HG03175 (cell line): ENCODE measurements around the gene DUS2.
A peak's percentile ranks its signal among the peaks of the same experiment; 100 is the strongest.
"Not testable (repeated sequence)": the region's sequence is repeated elsewhere in the genome, so short reads cannot be mapped to it uniquely, and the experiment has no call there.

Experiments
- ATAC-seq: cut with Tn5 transposase; IDR thresholded peaks from one replicate; pipeline ENCODE4 v1.9.1; 2021; ENCODE audit warnings: mild to moderate bottlenecking, moderate library complexity; ENCODE audit not compliant: unreplicated experiment

Gene DUS2

DNA sequence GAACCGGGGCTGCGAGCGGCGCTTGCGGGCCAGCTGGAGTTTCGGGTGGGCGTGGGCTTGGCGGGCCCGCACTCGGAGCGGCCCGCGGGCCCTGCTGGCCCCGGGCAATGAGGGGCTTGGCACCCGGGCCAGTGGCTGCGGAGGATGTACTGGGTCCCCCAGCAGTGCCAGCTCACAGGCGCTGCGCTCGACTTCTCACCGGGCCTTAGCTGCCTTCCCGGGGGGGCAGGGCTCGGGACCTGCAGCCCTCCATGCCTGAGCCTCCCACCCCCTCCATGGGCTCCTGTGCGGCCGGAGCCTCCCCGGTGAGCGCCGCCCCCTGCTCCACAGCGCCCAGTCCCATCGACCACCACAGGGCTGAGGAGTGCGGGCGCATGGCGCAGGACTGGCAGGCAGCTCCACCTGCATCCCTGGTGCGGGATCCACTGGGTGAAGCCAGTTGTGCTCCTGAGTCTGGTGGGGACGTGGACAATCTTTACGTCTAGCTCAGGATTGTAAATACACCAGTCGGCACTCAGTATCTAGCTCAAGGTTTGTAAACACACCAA lies 24.8 kb upstream of the DUS2 start:
- ATAC-seq: not testable (repeated sequence)

DNA sequence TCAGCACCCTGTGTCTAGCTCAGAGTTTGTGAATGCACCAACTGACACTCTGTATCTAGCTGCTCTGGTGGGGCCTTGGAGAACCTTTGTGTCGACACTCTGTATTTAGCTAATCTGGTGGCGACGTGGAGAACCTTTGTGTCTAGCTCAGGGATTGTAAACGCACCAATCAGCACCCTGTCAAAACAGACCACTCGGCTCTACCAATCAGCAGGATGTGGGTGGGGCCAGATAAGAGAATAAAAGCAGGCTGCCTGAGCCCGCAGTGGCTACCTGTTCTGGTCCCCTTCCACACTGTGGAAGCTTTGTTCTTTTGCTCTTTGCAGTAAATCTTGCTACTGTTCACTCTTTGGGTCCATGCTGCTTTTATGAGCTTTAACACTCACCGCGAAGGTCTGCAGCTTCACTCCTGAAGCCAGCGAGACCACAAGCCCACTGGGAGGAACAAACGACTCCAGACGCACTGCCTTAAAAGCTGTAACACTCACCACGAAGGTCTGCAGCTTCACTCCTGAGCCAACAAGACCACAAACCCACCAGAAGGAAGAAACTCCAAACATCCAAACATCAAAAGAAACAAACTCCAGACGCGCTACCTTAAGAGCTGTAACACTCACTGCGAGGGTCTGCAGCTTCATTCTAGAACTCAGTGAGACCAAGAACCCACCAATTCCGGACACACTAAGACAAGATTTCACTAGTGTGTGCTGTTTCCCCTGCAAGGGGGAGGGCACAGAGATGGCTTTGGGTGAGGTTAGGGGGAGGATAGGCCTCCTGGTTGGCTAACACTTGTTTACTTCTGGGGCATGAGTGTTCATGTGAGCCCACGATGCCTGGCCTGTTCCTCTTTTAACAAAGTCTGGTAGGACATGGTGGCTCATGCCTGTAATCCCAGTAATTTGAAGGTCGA lies 24.1 kb upstream of the DUS2 start, which contains the start of gene DPEP2:
TSS of gene DPEP2 (minus strand) at position 706 of the 910 bp plus-strand sequence. CDS start 6,272 bp downstream, outside the sequence.
- ATAC-seq: not testable (repeated sequence)

- no peak for ATAC-seq
These were observed 23.1 kb upstream of the DUS2 start for GRCh38 chr16:67999985-68000384.

- ATAC-seq: no peak
These were observed 22.6 kb upstream of the DUS2 start for GRCh38 chr16:68000450-68000849.

DNA sequence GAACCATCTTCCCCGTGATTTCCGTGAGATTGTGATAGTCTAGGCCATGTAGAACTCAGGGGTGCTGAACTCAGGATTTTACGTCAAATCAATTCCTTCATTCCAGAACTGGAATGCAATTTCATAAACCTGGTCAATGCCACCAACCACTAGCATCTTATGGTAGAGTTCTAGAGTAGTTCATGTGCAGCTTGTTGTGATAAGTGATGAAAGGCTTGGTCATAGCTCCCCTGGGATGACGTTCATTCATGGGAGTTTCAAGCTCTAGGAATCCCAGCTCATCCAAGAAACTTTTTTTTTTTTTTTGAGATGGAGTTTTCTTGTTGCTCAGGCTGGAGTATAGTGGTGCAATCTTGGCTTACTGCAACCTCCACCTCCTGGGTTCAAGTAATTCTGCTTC lies 20.1 kb upstream of the DUS2 start:
- no peak for ATAC-seq

- ATAC-seq: no peak
These were observed 17.9 kb upstream of the DUS2 start for GRCh38 chr16:68005211-68005610.

DNA sequence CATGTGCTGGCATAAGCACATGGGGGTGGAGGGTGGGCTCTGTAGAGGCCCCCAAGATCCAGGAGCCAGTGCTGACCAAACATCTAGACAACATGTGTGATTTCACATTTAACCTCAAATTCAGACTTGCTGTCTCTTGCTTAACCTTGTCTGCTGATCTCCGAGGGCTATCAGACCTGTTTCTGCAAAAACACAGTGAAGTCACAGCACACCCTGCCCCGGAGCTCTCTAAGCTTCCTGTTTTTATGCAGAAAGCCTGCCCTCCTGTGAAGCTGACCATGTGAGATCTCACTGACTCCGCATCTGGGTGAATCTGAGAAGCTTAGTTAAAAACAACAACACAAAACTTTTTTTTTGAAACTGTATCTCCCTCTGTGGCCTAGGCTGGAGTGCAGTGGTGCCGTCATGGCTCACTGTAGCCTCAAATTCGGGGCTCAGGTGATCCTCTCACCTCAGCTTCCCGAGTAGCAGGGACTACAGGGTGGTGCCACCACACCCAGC lies 17.2 kb upstream of the DUS2 start:
- ATAC-seq: no peak

GRCh38 chr16:68009157-68009735 lies 13.8 kb upstream of the DUS2 start:
- no peak for ATAC-seq

DNA sequence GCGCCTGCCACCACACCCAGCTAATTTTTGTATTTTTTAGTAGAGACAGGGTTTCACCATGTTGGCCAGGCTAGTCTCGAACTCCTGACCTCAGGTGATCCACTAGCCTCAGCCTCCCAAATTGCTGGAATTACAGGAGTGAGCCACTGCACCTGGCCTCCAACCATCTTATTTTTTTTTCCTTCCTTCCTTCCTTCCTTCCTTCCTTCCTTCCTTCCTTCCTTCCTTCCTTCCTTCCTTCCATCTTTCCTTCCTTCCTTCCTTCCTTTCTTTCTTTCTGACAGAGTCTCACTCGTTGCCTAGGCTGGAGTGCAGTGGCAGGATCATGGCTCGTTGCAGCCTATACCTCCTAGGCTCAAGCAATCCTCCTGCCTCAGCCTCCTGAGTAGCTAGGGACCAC lies 13.2 kb upstream of the DUS2 start:
- ATAC-seq: not testable (repeated sequence)

GRCh38 chr16:68013440-68013839 lies 9.6 kb upstream of the DUS2 start:
- ATAC-seq: no peak

DNA sequence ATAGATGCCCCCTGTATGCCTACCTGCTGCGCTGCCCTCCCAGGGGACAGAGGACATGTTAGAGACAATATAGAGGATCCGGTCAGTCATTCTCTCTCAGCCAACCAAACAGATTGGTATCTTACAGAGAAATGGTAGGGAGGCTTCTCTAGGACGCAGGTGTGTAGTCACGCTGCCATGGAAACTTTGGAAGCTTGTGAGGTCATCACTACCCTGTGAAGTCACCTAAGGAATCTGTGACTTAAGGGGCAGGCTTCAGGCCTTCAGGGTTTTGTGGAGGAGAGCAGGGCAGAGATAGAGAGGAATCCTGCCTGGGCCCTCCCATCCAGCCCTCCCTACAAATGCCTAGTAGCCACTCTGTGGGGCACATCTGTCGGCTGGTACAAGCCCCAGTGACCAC lies 7.4 kb upstream of the DUS2 start, which contains the start of gene DPEP2NB:
TSS of gene DPEP2NB (minus strand) at position 231 of the 400 bp plus-strand sequence. CDS start at position 90, 141 bp downstream.
- no peak for ATAC-seq

- no peak for ATAC-seq
These were observed 3.9 kb upstream of the DUS2 start for GRCh38 chr16:68019167-68019680.

- ATAC-seq: no peak
These were observed 1.6 kb upstream of the DUS2 start for GRCh38 chr16:68021490-68021889.

GRCh38 chr16:68022278-68022727 lies 781 bp upstream of the DUS2 start:
- ATAC-seq: peak; percentile 6

DNA sequence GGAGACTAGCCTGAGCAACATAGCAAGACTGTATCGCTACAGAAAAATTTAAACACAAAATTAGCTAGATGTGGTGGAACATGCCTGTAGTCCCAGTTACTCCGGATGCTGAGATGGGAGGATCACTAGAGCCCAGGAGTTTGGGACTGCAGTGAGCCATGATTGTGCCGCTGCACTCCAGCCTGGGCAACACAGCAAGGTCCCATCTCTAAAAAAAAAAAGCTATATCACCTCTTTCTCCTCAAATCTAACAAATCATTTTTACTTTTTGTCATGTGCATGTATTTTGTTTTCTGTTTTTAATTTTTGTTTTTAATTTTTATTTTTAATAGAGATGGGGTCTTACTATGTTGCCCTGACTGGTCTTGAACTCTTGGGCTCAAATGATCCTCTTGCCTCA lies 5.9 kb downstream of the DUS2 start:
- ATAC-seq: no peak

- ATAC-seq: not testable (repeated sequence)
These were observed 7.0 kb downstream of the DUS2 start for GRCh38 chr16:68030108-68030507.

DNA sequence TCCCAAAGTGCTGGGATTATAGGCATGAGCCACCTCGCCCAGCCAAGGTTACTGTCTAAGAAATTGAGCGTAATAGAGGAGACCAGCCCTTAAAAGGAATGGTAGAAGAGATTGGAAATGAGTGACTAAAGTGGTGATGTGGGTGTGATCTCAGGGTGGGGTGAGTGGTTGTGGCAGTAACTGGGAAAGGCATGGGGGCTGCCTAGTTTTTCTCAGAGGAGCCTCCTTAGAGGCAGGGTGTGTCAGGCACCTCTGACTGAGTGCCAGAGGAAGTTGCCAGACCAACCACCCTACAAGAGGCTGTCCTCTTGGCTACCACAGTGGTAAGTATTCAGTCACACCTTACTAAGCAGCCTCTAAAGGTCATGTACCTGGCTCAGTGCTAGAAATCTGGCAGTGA lies 8.9 kb downstream of the DUS2 start:
- no peak for ATAC-seq

GRCh38 chr16:68033101-68033500 lies 10.0 kb downstream of the DUS2 start:
- ATAC-seq: no peak

DNA sequence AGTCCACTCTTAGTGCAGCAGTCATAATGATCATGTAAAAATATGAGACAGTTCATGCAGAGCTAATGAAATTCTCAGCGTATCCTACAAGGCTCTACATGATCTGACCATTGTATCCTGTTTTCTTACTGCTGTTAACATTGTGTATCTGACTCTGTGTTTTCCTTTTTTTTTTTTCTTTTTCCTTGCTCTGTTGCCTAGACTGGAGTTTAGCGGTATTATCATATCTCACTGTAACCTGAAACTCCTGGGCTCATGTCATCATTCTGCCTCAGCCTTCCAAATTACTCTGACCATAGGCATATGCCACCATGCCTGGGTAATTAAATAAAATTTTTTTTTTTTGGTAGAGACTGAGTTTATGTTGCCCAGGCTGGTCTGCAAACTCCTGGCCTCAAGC lies 12.1 kb downstream of the DUS2 start:
- no peak for ATAC-seq

DNA sequence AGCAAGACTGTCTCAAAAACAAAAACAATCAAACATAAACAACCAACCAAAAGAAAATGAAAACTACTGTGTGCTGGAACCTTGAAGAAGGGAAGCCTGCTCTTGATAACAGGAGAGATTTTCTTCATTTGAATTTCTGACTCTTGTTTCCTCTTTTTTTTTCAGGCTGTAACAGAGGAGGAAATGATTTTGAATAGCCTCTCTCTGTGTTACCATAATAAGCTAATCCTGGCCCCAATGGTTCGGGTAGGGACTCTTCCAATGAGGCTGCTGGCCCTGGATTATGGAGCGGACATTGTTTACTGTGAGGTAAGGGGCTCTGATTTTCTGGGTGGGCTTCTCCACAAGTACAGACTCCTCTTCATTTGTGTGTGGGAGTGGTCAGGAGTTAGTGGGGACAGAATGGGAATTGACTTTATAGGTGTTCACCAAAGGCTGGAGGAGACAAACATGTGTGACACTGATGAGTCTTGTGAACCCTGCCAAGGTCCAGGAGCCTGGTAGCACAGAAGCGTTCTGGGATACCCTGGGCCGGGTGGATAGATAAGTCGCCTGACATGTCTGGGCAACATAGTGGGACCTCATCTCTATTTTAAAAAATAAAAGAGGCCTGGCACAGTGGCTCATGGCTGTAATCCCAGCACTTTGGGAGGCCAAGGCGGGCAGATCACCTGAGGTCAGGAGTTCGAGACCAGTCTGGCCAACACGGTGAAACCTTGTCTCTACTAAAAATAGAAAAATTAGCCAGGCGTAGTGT lies 14.9 kb downstream of the DUS2 start:
- no peak for ATAC-seq
